H1 (cell line): ENCODE data around the gene NLGN4X. TPM values are rescaled to one million over a fixed set of nuclear protein-coding genes. Genes with fewer than 3 reads are reported as not detected.

Source experiments
- CTCF ChIA-PET: fragments of 300-600 bp; sonication (Branson Sonifier 250); formaldehyde crosslinking; loops from one replicate; lab custom pipeline; 2021; ENCODE audit not compliant: partially characterized antibody; lab: Charles Lee
- POLR2A ChIA-PET: fragments of 300-600 bp; sonication (Branson Sonifier 250); formaldehyde crosslinking; loops from one replicate; lab custom pipeline; 2021; ENCODE audit warnings: inconsistent platforms; ENCODE audit not compliant: partially characterized antibody; lab: Charles Lee
- DNase-seq, 2 experiments: peaks; one replicate each; pipeline versions ENCODE4 v3.0.0 to v3.0.0-alpha.2; 2010 to 2022; ENCODE audit warnings: low spot score in 2 of 2, low read depth in 1 of 2, mixed read lengths in 1 of 2
- FAIRE-seq: peaks from 2 replicates; lab custom pipeline; 2011; peaks lifted over from hg19 to GRCh38; lab: Jason Lieb, UNC
- H2AFZ ChIP-seq: 2 replicates; pipeline ENCODE4 v1.8.1; 2012; ENCODE audit warnings: low read length, inconsistent platforms
- H2AK5ac ChIP-seq: 2 replicates; pipeline ENCODE4 v1.6.1; 2013; ENCODE audit warnings: low read depth, low read length
- H2BK120ac ChIP-seq: replicated peaks from 2 replicates; pipeline ENCODE3; 2013; ENCODE audit warnings: low read depth, low read length, inconsistent platforms
- H2BK12ac ChIP-seq: 2 replicates; pipeline ENCODE4 v1.6.1; 2013; ENCODE audit warnings: low read depth, low read length
- H2BK15ac ChIP-seq: 2 replicates; pipeline ENCODE4 v1.6.1; 2013; ENCODE audit warnings: low read length
- H2BK20ac ChIP-seq: 2 replicates; pipeline ENCODE4 v1.6.1; 2013; ENCODE audit warnings: low read length
- H2BK5ac ChIP-seq: 2 replicates; pipeline ENCODE4 v1.6.1; 2013; ENCODE audit warnings: low read depth, low read length
- H3K14ac ChIP-seq: 2 replicates; pipeline ENCODE4 v1.6.1; 2013; ENCODE audit warnings: inconsistent platforms; ENCODE audit not compliant: insufficient read length
- H3K18ac ChIP-seq: 2 replicates; pipeline ENCODE4 v1.6.1; 2013; ENCODE audit warnings: low read length; ENCODE audit errors: extremely low read depth
- H3K23ac ChIP-seq: 2 replicates; pipeline ENCODE4 v1.6.1; 2013; ENCODE audit warnings: inconsistent platforms; ENCODE audit not compliant: insufficient read length
- H3K23me2 ChIP-seq: 2 replicates; pipeline ENCODE4 v1.6.1; 2013; ENCODE audit warnings: low read depth, low read length
- H3K27ac ChIP-seq: 2 replicates; pipeline ENCODE4 v1.6.1; 2011; ENCODE audit warnings: low read depth, low read length, inconsistent platforms
- H3K27me3 ChIP-seq, 4 experiments: replicated peaks in 1 of 4; 1 replicate in 1 of 4; 2 replicates in 3 of 4; pipeline versions ENCODE4 v1.6.1 to v1.8.1; 2011 to 2013; ENCODE audit warnings: low read length in 3 of 4, mild to moderate bottlenecking in 3 of 4, inconsistent platforms in 2 of 4, mixed read lengths in 2 of 4, moderate library complexity in 1 of 4; ENCODE audit not compliant: control insufficient read depth in 3 of 4, insufficient read depth in 3 of 4; ENCODE audit errors: extremely low read depth in 1 of 4
- H3K36me3 ChIP-seq, 4 experiments: 2 replicates each; pipeline versions ENCODE4 v1.6.1 to v1.8.1; 2011 to 2013; ENCODE audit warnings: mild to moderate bottlenecking in 4 of 4, low read length in 3 of 4, moderate library complexity in 2 of 4, control low read depth in 1 of 4, inconsistent platforms in 1 of 4; ENCODE audit not compliant: insufficient read depth in 4 of 4, control insufficient read depth in 2 of 4
- H3K4ac ChIP-seq: replicated peaks from 2 replicates; pipeline ENCODE3; 2013; ENCODE audit warnings: low read length, low read depth, mixed read lengths, inconsistent platforms; ENCODE audit not compliant: insufficient read length
- H3K4me1 ChIP-seq, 4 experiments: replicated peaks in 1 of 4; 1 replicate in 1 of 4; 2 replicates in 3 of 4; pipeline versions ENCODE4 v1.6.1 to v1.8.1; 2011 to 2013; ENCODE audit warnings: low read length in 3 of 4, inconsistent platforms in 2 of 4, mixed read lengths in 1 of 4; ENCODE audit not compliant: insufficient read depth in 4 of 4, control insufficient read depth in 3 of 4
- H3K4me2 ChIP-seq, 2 experiments: 2 replicates each; pipeline versions ENCODE4 v1.6.1 to v1.8.1; 2011 to 2013; ENCODE audit warnings: low read depth in 2 of 2, low read length in 2 of 2, control low read depth in 1 of 2, inconsistent platforms in 1 of 2, mild to moderate bottlenecking in 1 of 2; ENCODE audit not compliant: insufficient read depth in 1 of 2
- H3K4me3 ChIP-seq, 4 experiments: fragments of 200-600, 300-600 bp in 1 of 4; sonication (generic), shearing (Covaris generic), sonication (Bioruptor Twin) in 1 of 4; 2 replicates each; pipeline versions ENCODE4 v1.5.1 to v1.8.1; 2011 to 2016; ENCODE audit warnings: low read length in 4 of 4, low read depth in 3 of 4, control low read depth in 2 of 4, inconsistent platforms in 2 of 4, mild to moderate bottlenecking in 2 of 4, mixed read lengths in 1 of 4, moderate library complexity in 1 of 4; ENCODE audit not compliant: insufficient read depth in 2 of 4; ENCODE audit errors: extremely low read depth in 1 of 4
- H3K56ac ChIP-seq: replicated peaks from 2 replicates; pipeline ENCODE3; 2013; ENCODE audit warnings: low read depth, mild to moderate bottlenecking, mixed read lengths, low read length, inconsistent platforms; ENCODE audit not compliant: insufficient read length
- H3K79me1 ChIP-seq: 2 replicates; pipeline ENCODE4 v1.6.1; 2013; ENCODE audit warnings: low read depth, low read length, control low read depth
- H3K79me2 ChIP-seq, 2 experiments: 2 replicates each; pipeline versions ENCODE4 v1.6.1 to v1.8.1; 2012 to 2013; ENCODE audit warnings: low read length in 2 of 2, mild to moderate bottlenecking in 2 of 2, inconsistent platforms in 1 of 2; ENCODE audit not compliant: insufficient read depth in 2 of 2, control insufficient read depth in 1 of 2
- H3K9ac ChIP-seq, 4 experiments: replicated peaks in 1 of 4; 1 replicate in 1 of 4; 2 replicates in 3 of 4; pipeline versions ENCODE4 v1.6.1 to v1.8.1; 2011 to 2013; ENCODE audit warnings: low read depth in 3 of 4, low read length in 3 of 4, control low read depth in 2 of 4, mild to moderate bottlenecking in 2 of 4, moderate library complexity in 2 of 4, inconsistent platforms in 1 of 4; ENCODE audit errors: extremely low read depth in 1 of 4
- H3K9me3 ChIP-seq, 2 experiments: 2 replicates each; pipeline versions ENCODE4 v1.6.1 to v1.8.1; 2012 to 2013; ENCODE audit warnings: mild to moderate bottlenecking in 2 of 2, moderate library complexity in 2 of 2, control low read depth in 1 of 2, inconsistent platforms in 1 of 2, low read depth in 1 of 2, low read length in 1 of 2, mixed read lengths in 1 of 2; ENCODE audit not compliant: insufficient read depth in 2 of 2
- H4K20me1 ChIP-seq, 2 experiments: replicated peaks in 1 of 2; 2 replicates each; pipeline versions ENCODE3 to v1.8.1; 2011 to 2013; ENCODE audit warnings: inconsistent platforms in 2 of 2, low read length in 2 of 2, mild to moderate bottlenecking in 1 of 2; ENCODE audit not compliant: insufficient read depth in 2 of 2, control insufficient read depth in 1 of 2
- H4K5ac ChIP-seq: 2 replicates; pipeline ENCODE4 v1.6.1; 2013; ENCODE audit warnings: low read length, low read depth, mixed read lengths, inconsistent platforms; ENCODE audit not compliant: insufficient read length
- H4K8ac ChIP-seq: 2 replicates; pipeline ENCODE4 v1.8.0; 2013; ENCODE audit warnings: mild to moderate bottlenecking, moderate library complexity, low read length, inconsistent platforms; ENCODE audit not compliant: insufficient read depth; ENCODE audit errors: extremely low read depth
- H4K91ac ChIP-seq: replicated peaks from 2 replicates; pipeline ENCODE3; 2013; ENCODE audit warnings: low read length, mixed read lengths, inconsistent platforms; ENCODE audit not compliant: insufficient read length
- CHD1 ChIP-seq: IDR thresholded peaks from 2 replicates; pipeline ENCODE4 v1.6.1; 2012; ENCODE audit warnings: low read depth, low read length, improper control_type of control experiment
- CHD2 ChIP-seq: IDR thresholded peaks from 2 replicates; pipeline ENCODE4 v1.6.1; 2012; ENCODE audit warnings: low read length, improper control_type of control experiment
- JUND ChIP-seq: IDR thresholded peaks from 2 replicates; pipeline ENCODE4 v1.6.1; 2011; ENCODE audit warnings: mild to moderate bottlenecking, improper control_type of control experiment, low read length
- RFX5 ChIP-seq: IDR thresholded peaks from 2 replicates; pipeline ENCODE4 v1.6.1; 2011; ENCODE audit warnings: low read depth, low read length, improper control_type of control experiment, borderline replicate concordance
- RXRA ChIP-seq: IDR thresholded peaks from 2 replicates; pipeline ENCODE4 v1.6.1; 2011; ENCODE audit warnings: low read depth, mild to moderate bottlenecking, low read length, moderate library complexity; ENCODE audit not compliant: insufficient read depth
- SUZ12 ChIP-seq: fragments of 200-600 bp; sonication (generic); IDR thresholded peaks from 2 replicates; pipeline ENCODE4 v1.6.1; 2012; ENCODE audit warnings: mild to moderate bottlenecking, inconsistent platforms, low read length, moderate library complexity, mixed read lengths
- WGBS, 2 experiments: shearing (Covaris generic) in 1 of 2; methylation state at CpG; one replicate each; pipeline versions ENCODE4 v1.1.6 to v1.1.7; 2013 to 2015; ENCODE audit warnings: low lambda C conversion rate in 2 of 2, mixed read lengths in 2 of 2, inconsistent platforms in 1 of 2, low coverage in 1 of 2, missing lambda C conversion rate in 1 of 2; ENCODE audit not compliant: insufficient replicate concordance in 2 of 2, insufficient coverage in 1 of 2, insufficient read length in 1 of 2; ENCODE audit errors: extremely low coverage in 1 of 2, missing lambda C conversion rate in 1 of 2; 5-methylcytosine and 5-hydroxymethylcytosine counted together
- polyA plus RNA-seq, 7 experiments: library from polyadenylated mRNA; depleted of rRNA in 3 of 7; stranded (reverse) in 5 of 7; unstranded in 2 of 7; fragments of >200 nt in 5 of 7; fragments of 200-250 nt in 2 of 7; gene quantifications; 1 replicate in 5 of 7; 2 replicates in 1 of 7; 4 replicates in 1 of 7; pipeline versions ENCODE4 v1.2.1 to v1.2.3, GENCODE V29; 2011 to 2013; ENCODE audit warnings: missing spikeins in 2 of 7, mixed read lengths in 2 of 7
- total RNA-seq: library from RNA; stranded (reverse); fragmentation: NEBNext Ultra II Directional; extraction: Animal tissue kit (Norgen Biotek cat#: 25700); gene quantifications from 2 replicates; pipeline ENCODE4 v1.2.1, GENCODE V29; 2021

Gene NLGN4X
- total and polyA plus RNA-seq, 2 of the 8 experiments (the other 6 are each of a cell fraction or from before 2014, with no cell fraction given), result 104 to 124 TPM

DNA sequence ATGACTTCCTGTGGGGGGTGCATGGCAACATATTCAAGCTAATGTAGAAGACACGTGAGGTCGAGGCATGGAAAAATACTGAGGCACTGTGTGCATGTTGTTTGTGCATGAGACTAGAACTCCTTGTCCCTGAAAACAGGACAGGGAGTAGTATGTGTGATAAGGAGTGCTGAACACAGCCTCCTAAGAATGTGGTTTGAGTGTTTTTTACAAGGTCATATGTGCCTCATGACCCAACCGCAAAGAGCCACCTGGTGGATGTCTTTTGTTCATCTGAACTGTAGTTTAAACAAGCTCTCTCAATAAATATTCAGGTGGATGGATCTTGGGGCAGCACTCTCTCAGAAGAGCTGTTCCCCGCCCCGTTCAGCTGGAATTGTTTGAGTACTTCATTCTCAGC lies 226.6 kb downstream of the NLGN4X start:
- Histone ChIP-seq H4K5ac (no peak overlapping the region), H3K4me2 (no peak overlapping the region), H3K27ac (no peak overlapping the region), H3K36me3 (no peaks in the 10 kb centered on the region), H3K79me1 (no peaks in the 10 kb centered on the region), H2BK12ac (no peak overlapping the region), H3K9me3 (no peaks in the 10 kb centered on the region), H4K91ac (no peak overlapping the region), H3K9ac (no peak overlapping the region), H3K23ac (no peak overlapping the region), H2BK20ac (no peak overlapping the region), H2AK5ac (no peak overlapping the region), H2AFZ (no peak overlapping the region), H3K4ac (no peak overlapping the region), H3K27me3 (no peaks in the 10 kb centered on the region), H2BK120ac (no peak overlapping the region), H3K14ac (no peak overlapping the region), H3K4me3 (no peak overlapping the region), H2BK5ac (no peak overlapping the region), H3K18ac (no peak overlapping the region), H4K8ac (no peak overlapping the region), H3K56ac (no peak overlapping the region), H3K23me2 (no peaks in the 10 kb centered on the region), H4K20me1 (peaks cover 0 to 1% of the 10 kb centered on the region in 2 experiments), H3K4me1 (peaks cover 0 to 7% (median 2%) of the 10 kb centered on the region in 4 experiments; a peak in 3 of 7 replicates), H2BK15ac (no peak overlapping the region), H3K79me2 (peaks cover 0 to 60% of the 10 kb centered on the region in 2 experiments; a peak in 2 of 4 replicates)
- 77% methylated on average over 5 of the region's 5 CpGs; no CpG with 5 or more reads in 1 of the 2 experiments for WGBS, 2 experiments
- ChIA-PET CTCF (interaction anchor here (0.9 to 1.4 kb wide), 4 partner anchors 11 to 361 kb away, joined by 3 to 4 read pairs (median 4); no protein-coding TSS in a partner anchor), POLR2A (no interaction called here)
- FAIRE-seq (no peak), DNase-seq (no peak)
- TF ChIP-seq JUND, result no peak
- TF ChIP-seq SUZ12, result no peak
- no peak for TF ChIP-seq RFX5
- no peak for TF ChIP-seq RXRA
- no peak for TF ChIP-seq CHD2
- TF ChIP-seq CHD1, result no peak
